Renal cortex interstitium (tissue), 11 donors: Measurements from ENCODE around the gene BPHL. TPM values are rescaled to one million over a fixed set of nuclear protein-coding genes. Genes with fewer than 3 reads are reported as not detected.
"Not testable (repeated sequence)": the region's sequence is repeated elsewhere in the genome, so short reads cannot be mapped to it uniquely, and the experiment has no call there.

Source experiments
- DNase-seq, 11 donors: peaks; one replicate each; pipeline ENCODE4 v3.0.0-alpha.2; 2013; ENCODE audit warnings: low read depth in 9 of 11, low spot score in 4 of 11; ENCODE audit errors: extremely low read depth in 1 of 11
- polyA plus RNA-seq, 3 donors: library from polyadenylated mRNA; unstranded; fragments of 120-200 nt; gene quantifications; one replicate each; pipeline ENCODE4 v1.2.1, GENCODE V29; 2013; ENCODE audit not compliant: insufficient read length in 3 of 3

BPHL gene
- polyA plus RNA-seq, 3 donors = 53.0 to 67.6 (median 60.6) TPM

GRCh38 chr6:3108746-3109414, 9.6 kb upstream of the BPHL start:
- no peak for DNase-seq

GRCh38 chr6:3109761-3110160, 8.8 kb upstream of the BPHL start:
- DNase-seq = no peak

GRCh38 chr6:3114377-3114776, 4.1 kb upstream of the BPHL start:
- no peak for DNase-seq

- DNase-seq = no peak
These were observed 579 bp upstream of the BPHL start for GRCh38 chr6:3117912-3118352.

GRCh38 chr6:3119040-3119723, 671 bp downstream of the BPHL start:
- peak in 6 of 11 donors; percentile 18 to 54 (median 40) for DNase-seq

GRCh38 chr6:3120765-3121089, 2.2 kb downstream of the BPHL start:
- DNase-seq = no peak

- DNase-seq = no peak
These were observed 4.3 kb downstream of the BPHL start for GRCh38 chr6:3122823-3123182.

- no peak for DNase-seq
These were observed 6.2 kb downstream of the BPHL start for GRCh38 chr6:3124667-3125066.

- no peak for DNase-seq
These were observed 7.3 kb downstream of the BPHL start for GRCh38 chr6:3125815-3126214.

GRCh38 chr6:3128356-3129108, 10.0 kb downstream of the BPHL start:
- DNase-seq = no peak

- DNase-seq = no peak
These were observed 13.2 kb downstream of the BPHL start for GRCh38 chr6:3131695-3132094.

GRCh38 chr6:3133515-3133914, 15.0 kb downstream of the BPHL start:
- DNase-seq = no peak

GRCh38 chr6:3135668-3136291, 17.3 kb downstream of the BPHL start:
- no peak for DNase-seq

- no peak for DNase-seq
These were observed 17.9 kb downstream of the BPHL start for GRCh38 chr6:3136292-3137011.

- no peak for DNase-seq
These were observed 18.7 kb downstream of the BPHL start for GRCh38 chr6:3137057-3137777.

GRCh38 chr6:3137873-3138272, 19.4 kb downstream of the BPHL start:
- DNase-seq = not testable (repeated sequence)

- no peak for DNase-seq
These were observed 19.8 kb downstream of the BPHL start for GRCh38 chr6:3138341-3138740.

GRCh38 chr6:3139090-3139903, 20.8 kb downstream of the BPHL start:
- DNase-seq = peak in 1 of 11 donors; percentile 73
